GM23338 (cell line): Measurements from ENCODE around the gene TIPRL. TPM values are rescaled to one million over a fixed set of nuclear protein-coding genes. Genes with fewer than 3 reads are reported as not detected.
A peak's percentile ranks its signal among the peaks of the same experiment; 100 is the strongest.

Source experiments
- ATAC-seq: fragments of 200-7000 bp; cut with Tn5 transposase; 3 replicates; pipeline ENCODE4 v1.9.1; 2020
- DNase-seq: peaks from one replicate; pipeline ENCODE4 v3.0.0-alpha.2; 2015; ENCODE audit warnings: low spot score
- H2AFZ ChIP-seq: fragments of 200-600 bp; sonication (generic); 2 replicates; pipeline ENCODE4 v1.8.0; 2016; ENCODE audit warnings: antibody characterized with exemption, mild to moderate bottlenecking, moderate library complexity
- H3F3A ChIP-seq: fragments of 200-600 bp; sonication (generic); replicated peaks from 2 replicates; pipeline ENCODE4 v1.8.0; 2017; ENCODE audit warnings: antibody characterized with exemption, mixed run types, low read depth
- H3K27ac ChIP-seq: fragments of 200-600 bp; sonication (generic); 2 replicates; pipeline ENCODE4 v1.6.1; 2016; ENCODE audit warnings: low read depth
- H3K27me3 ChIP-seq: fragments of 200-600 bp; sonication (generic); 2 replicates; pipeline ENCODE4 v1.8.0; 2016; ENCODE audit warnings: mild to moderate bottlenecking, mixed run types, moderate library complexity; ENCODE audit not compliant: insufficient read depth
- H3K36me3 ChIP-seq: fragments of 200-600 bp; sonication (generic); 2 replicates; pipeline ENCODE4 v1.8.0; 2016; ENCODE audit warnings: mild to moderate bottlenecking; ENCODE audit not compliant: insufficient read depth
- H3K4me1 ChIP-seq: fragments of 200-600 bp; sonication (generic); 2 replicates; pipeline ENCODE4 v1.8.0; 2016; ENCODE audit warnings: mild to moderate bottlenecking, moderate library complexity; ENCODE audit not compliant: insufficient read depth
- H3K4me2 ChIP-seq: fragments of 200-600 bp; sonication (generic); 2 replicates; pipeline ENCODE4 v1.7.1; 2017; ENCODE audit warnings: mixed run types
- H3K4me3 ChIP-seq: fragments of 200-600 bp; sonication (generic); 2 replicates; pipeline ENCODE4 v1.6.1; 2016; ENCODE audit warnings: mixed run types
- H3K79me2 ChIP-seq: fragments of 200-600 bp; sonication (generic); replicated peaks from 2 replicates; pipeline ENCODE4 v1.8.0; 2017; ENCODE audit warnings: mild to moderate bottlenecking; ENCODE audit not compliant: insufficient read depth
- H3K9me2 ChIP-seq: fragments of 200-600 bp; sonication (generic); 2 replicates; pipeline ENCODE4 v1.8.0; 2017; ENCODE audit not compliant: insufficient read depth
- H4K20me1 ChIP-seq: fragments of 200-600 bp; sonication (generic); replicated peaks from 2 replicates; pipeline ENCODE4 v1.8.0; 2017; ENCODE audit warnings: mild to moderate bottlenecking; ENCODE audit not compliant: insufficient read depth
- H3K27ac Mint-ChIP-seq: 2 replicates; pipeline ENCODE4 v1.8.0; 2020; ENCODE audit warnings: inconsistent platforms, mild to moderate bottlenecking, moderate library complexity, mixed read lengths
- H3K27me3 Mint-ChIP-seq: 3 replicates; pipeline ENCODE4 v1.8.0; 2022; ENCODE audit warnings: low read depth, mild to moderate bottlenecking, moderate library complexity, mixed read lengths, inconsistent platforms; ENCODE audit not compliant: insufficient read depth, poor library complexity
- H3K36me3 Mint-ChIP-seq: 3 replicates; pipeline ENCODE4 v1.8.0; 2021; ENCODE audit warnings: low read depth, mild to moderate bottlenecking, inconsistent platforms, moderate library complexity, mixed read lengths
- H3K4me1 Mint-ChIP-seq: 3 replicates; pipeline ENCODE4 v1.8.0; 2020; ENCODE audit warnings: mild to moderate bottlenecking, inconsistent platforms, mixed read lengths
- H3K4me3 Mint-ChIP-seq: 3 replicates; pipeline ENCODE4 v1.8.0; 2021; ENCODE audit warnings: moderate library complexity, mild to moderate bottlenecking, inconsistent platforms, mixed read lengths
- H3K9me3 Mint-ChIP-seq: 3 replicates; pipeline ENCODE4 v1.8.0; 2020; ENCODE audit warnings: moderate library complexity, mild to moderate bottlenecking, inconsistent platforms, mixed read lengths
- CREB1 ChIP-seq: fragments of 250-450 bp; sonication (Bioruptor Pico); IDR thresholded peaks from 2 replicates; pipeline ENCODE4 v1.5.0; 2020; ENCODE audit warnings: low read depth, mild to moderate bottlenecking, moderate library complexity
- EZH2 ChIP-seq: fragments of 200-600 bp; sonication (generic); IDR thresholded peaks from one replicate; pipeline ENCODE4 v1.8.0; 2017; ENCODE audit warnings: antibody characterized with exemption, mild to moderate bottlenecking, low read depth; ENCODE audit not compliant: unreplicated experiment
- EZH2phosphoT487 ChIP-seq: fragments of 200-600 bp; sonication (generic); IDR thresholded peaks from one replicate; pipeline ENCODE4 v1.8.1; 2018; ENCODE audit warnings: antibody characterized with exemption; ENCODE audit not compliant: unreplicated experiment
- JUNB ChIP-seq: IDR thresholded peaks from one replicate; pipeline ENCODE4 v1.6.1; 2016; ENCODE audit warnings: antibody characterized with exemption; ENCODE audit not compliant: unreplicated experiment
- NANOG ChIP-seq: IDR thresholded peaks from 2 replicates; pipeline ENCODE4 v1.6.1; 2016; ENCODE audit warnings: antibody characterized with exemption, borderline replicate concordance
- POLR2AphosphoS5 ChIP-seq: IDR thresholded peaks from 2 replicates; pipeline ENCODE4 v1.6.1; 2016; ENCODE audit warnings: antibody characterized with exemption, low read depth
- STAT1 ChIP-seq: IDR thresholded peaks from one replicate; pipeline ENCODE4 v1.6.1; 2016; ENCODE audit warnings: antibody characterized with exemption; ENCODE audit not compliant: unreplicated experiment
- ZNF114 ChIP-seq: fragments of 250-450 bp; sonication (Bioruptor Pico); IDR thresholded peaks from 2 replicates; pipeline ENCODE4 v1.5.0; 2020; ENCODE audit warnings: mild to moderate bottlenecking, moderate library complexity
- ZNF331 ChIP-seq: fragments of 250-450 bp; sonication (Bioruptor Pico); IDR thresholded peaks from 2 replicates; pipeline ENCODE4 v1.5.0; 2020; ENCODE audit warnings: low read depth, mild to moderate bottlenecking, moderate library complexity
- polyA plus RNA-seq: library from polyadenylated mRNA; unstranded; fragments of >200 nt; fragmentation: Nextera tagmentation; extraction: Ambion mirVana; gene quantifications from 2 replicates; pipeline ENCODE4 v1.2.1, GENCODE V29; 2016
- total RNA-seq: library from RNA; depleted of rRNA; stranded (reverse); fragments of >200 nt; shearing (Covaris generic); gene quantifications from 2 replicates; pipeline ENCODE4 v1.2.3, GENCODE V29; 2014
- TF ChIP-seq, protein P1 (sequence below): IDR thresholded peaks from one replicate; pipeline ENCODE4 v1.6.1; 2018; ENCODE audit warnings: antibody characterized with exemption; ENCODE audit not compliant: unreplicated experiment
- TF ChIP-seq, protein P2 (sequence below): fragments of 250-450 bp; sonication (Bioruptor Pico); IDR thresholded peaks from 2 replicates; pipeline ENCODE4 v1.5.0; 2020; ENCODE audit warnings: mild to moderate bottlenecking, moderate library complexity
- TF ChIP-seq, protein P3 (sequence below), 2 experiments: fragments of 200-600 bp in 1 of 2; sonication (generic) in 1 of 2; conservative IDR thresholded peaks; 2 replicates each; pipeline versions ENCODE4 v1.5.1 to v1.6.1; 2016 to 2017; ENCODE audit warnings: antibody characterized with exemption in 2 of 2, low read depth in 2 of 2, mild to moderate bottlenecking in 2 of 2, moderate library complexity in 1 of 2
- TF ChIP-seq, protein P4 (sequence below): IDR thresholded peaks from 2 replicates; pipeline ENCODE4 v1.6.1; 2016; ENCODE audit warnings: antibody characterized with exemption

Gene TIPRL
- total and polyA plus RNA-seq, 2 experiments from 2014 or later, result 15.9 to 32.0 TPM

DNA sequence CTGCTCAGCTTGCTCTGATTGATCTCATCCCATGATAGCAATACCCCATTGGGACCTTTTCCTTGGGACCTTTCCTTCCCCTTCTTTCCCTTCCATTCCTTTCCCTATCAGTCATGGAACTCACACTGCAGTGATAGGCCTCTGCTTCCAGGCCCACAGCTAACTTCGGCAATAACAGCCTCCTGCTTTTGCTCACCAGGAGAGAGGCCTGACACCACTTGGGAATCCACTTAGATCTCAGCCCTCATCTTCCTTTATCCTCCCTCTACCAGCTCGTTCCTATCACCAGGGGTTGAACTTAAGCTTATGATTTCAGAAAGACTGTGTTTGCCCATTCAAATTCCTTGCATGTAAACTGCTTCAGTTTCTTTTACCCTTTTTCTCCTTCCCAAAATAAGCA is 11.0 kb upstream of the TIPRL start:
- no peak for ATAC-seq
- no peak overlapping the region for H3K27ac Mint-ChIP-seq
- Histone ChIP-seq H3K4me1 (no peaks in the 10 kb centered on the region), H3K27ac (no peak overlapping the region), H3K4me2 (no peak overlapping the region), H3K4me3 (no peak overlapping the region), H3K79me2 (no peaks in the 10 kb centered on the region), H3K9me2 (0 out of 2 replicates have a peak, but pooled peaks cover 3% of the 10 kb centered on the region), H4K20me1 (no peaks in the 10 kb centered on the region), H3K36me3 (no peaks in the 10 kb centered on the region), H2AFZ (0 out of 2 replicates have a peak overlapping the region, but pooled peaks have one; percentile 47), H3K27me3 (no peaks in the 10 kb centered on the region), H3F3A (no peaks in the 10 kb centered on the region)
- TF ChIP-seq ZNF331 (CRISPR knock-in tag) (no peak), EZH2 (no peak), NANOG (no peak), POLR2AphosphoS5 (no peak), CREB1 (CRISPR knock-in tag) (no peak), JUNB (no peak), STAT1 (no peak), EZH2phosphoT487 (no peak), ZNF114 (CRISPR knock-in tag) (no peak)
- TF ChIP-seq, protein P1, sequence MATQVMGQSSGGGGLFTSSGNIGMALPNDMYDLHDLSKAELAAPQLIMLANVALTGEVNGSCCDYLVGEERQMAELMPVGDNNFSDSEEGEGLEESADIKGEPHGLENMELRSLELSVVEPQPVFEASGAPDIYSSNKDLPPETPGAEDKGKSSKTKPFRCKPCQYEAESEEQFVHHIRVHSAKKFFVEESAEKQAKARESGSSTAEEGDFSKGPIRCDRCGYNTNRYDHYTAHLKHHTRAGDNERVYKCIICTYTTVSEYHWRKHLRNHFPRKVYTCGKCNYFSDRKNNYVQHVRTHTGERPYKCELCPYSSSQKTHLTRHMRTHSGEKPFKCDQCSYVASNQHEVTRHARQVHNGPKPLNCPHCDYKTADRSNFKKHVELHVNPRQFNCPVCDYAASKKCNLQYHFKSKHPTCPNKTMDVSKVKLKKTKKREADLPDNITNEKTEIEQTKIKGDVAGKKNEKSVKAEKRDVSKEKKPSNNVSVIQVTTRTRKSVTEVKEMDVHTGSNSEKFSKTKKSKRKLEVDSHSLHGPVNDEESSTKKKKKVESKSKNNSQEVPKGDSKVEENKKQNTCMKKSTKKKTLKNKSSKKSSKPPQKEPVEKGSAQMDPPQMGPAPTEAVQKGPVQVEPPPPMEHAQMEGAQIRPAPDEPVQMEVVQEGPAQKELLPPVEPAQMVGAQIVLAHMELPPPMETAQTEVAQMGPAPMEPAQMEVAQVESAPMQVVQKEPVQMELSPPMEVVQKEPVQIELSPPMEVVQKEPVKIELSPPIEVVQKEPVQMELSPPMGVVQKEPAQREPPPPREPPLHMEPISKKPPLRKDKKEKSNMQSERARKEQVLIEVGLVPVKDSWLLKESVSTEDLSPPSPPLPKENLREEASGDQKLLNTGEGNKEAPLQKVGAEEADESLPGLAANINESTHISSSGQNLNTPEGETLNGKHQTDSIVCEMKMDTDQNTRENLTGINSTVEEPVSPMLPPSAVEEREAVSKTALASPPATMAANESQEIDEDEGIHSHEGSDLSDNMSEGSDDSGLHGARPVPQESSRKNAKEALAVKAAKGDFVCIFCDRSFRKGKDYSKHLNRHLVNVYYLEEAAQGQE, result no peak
- TF ChIP-seq, protein P2, sequence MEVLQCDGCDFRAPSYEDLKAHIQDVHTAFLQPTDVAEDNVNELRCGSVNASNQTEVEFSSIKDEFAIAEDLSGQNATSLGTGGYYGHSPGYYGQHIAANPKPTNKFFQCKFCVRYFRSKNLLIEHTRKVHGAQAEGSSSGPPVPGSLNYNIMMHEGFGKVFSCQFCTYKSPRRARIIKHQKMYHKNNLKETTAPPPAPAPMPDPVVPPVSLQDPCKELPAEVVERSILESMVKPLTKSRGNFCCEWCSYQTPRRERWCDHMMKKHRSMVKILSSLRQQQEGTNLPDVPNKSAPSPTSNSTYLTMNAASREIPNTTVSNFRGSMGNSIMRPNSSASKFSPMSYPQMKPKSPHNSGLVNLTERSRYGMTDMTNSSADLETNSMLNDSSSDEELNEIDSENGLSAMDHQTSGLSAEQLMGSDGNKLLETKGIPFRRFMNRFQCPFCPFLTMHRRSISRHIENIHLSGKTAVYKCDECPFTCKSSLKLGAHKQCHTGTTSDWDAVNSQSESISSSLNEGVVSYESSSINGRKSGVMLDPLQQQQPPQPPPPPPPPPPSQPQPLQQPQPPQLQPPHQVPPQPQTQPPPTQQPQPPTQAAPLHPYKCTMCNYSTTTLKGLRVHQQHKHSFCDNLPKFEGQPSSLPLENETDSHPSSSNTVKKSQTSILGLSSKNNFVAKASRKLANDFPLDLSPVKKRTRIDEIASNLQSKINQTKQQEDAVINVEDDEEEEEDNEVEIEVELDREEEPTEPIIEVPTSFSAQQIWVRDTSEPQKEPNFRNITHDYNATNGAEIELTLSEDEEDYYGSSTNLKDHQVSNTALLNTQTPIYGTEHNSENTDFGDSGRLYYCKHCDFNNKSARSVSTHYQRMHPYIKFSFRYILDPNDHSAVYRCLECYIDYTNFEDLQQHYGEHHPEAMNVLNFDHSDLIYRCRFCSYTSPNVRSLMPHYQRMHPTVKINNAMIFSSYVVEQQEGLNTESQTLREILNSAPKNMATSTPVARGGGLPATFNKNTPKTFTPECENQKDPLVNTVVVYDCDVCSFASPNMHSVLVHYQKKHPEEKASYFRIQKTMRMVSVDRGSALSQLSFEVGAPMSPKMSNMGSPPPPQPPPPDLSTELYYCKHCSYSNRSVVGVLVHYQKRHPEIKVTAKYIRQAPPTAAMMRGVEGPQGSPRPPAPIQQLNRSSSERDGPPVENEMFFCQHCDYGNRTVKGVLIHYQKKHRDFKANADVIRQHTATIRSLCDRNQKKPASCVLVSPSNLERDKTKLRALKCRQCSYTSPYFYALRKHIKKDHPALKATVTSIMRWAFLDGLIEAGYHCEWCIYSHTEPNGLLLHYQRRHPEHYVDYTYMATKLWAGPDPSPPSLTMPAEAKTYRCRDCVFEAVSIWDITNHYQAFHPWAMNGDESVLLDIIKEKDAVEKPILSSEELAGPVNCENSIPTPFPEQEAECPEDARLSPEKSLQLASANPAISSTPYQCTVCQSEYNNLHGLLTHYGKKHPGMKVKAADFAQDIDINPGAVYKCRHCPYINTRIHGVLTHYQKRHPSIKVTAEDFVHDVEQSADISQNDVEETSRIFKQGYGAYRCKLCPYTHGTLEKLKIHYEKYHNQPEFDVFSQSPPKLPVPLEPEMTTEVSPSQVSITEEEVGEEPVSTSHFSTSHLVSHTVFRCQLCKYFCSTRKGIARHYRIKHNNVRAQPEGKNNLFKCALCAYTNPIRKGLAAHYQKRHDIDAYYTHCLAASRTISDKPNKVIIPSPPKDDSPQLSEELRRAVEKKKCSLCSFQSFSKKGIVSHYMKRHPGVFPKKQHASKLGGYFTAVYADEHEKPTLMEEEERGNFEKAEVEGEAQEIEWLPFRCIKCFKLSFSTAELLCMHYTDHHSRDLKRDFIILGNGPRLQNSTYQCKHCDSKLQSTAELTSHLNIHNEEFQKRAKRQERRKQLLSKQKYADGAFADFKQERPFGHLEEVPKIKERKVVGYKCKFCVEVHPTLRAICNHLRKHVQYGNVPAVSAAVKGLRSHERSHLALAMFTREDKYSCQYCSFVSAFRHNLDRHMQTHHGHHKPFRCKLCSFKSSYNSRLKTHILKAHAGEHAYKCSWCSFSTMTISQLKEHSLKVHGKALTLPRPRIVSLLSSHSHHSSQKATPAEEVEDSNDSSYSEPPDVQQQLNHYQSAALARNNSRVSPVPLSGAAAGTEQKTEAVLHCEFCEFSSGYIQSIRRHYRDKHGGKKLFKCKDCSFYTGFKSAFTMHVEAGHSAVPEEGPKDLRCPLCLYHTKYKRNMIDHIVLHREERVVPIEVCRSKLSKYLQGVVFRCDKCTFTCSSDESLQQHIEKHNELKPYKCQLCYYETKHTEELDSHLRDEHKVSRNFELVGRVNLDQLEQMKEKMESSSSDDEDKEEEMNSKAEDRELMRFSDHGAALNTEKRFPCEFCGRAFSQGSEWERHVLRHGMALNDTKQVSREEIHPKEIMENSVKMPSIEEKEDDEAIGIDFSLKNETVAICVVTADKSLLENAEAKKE, result no peak
- TF ChIP-seq, protein P3, sequence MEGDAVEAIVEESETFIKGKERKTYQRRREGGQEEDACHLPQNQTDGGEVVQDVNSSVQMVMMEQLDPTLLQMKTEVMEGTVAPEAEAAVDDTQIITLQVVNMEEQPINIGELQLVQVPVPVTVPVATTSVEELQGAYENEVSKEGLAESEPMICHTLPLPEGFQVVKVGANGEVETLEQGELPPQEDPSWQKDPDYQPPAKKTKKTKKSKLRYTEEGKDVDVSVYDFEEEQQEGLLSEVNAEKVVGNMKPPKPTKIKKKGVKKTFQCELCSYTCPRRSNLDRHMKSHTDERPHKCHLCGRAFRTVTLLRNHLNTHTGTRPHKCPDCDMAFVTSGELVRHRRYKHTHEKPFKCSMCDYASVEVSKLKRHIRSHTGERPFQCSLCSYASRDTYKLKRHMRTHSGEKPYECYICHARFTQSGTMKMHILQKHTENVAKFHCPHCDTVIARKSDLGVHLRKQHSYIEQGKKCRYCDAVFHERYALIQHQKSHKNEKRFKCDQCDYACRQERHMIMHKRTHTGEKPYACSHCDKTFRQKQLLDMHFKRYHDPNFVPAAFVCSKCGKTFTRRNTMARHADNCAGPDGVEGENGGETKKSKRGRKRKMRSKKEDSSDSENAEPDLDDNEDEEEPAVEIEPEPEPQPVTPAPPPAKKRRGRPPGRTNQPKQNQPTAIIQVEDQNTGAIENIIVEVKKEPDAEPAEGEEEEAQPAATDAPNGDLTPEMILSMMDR (conservative IDR thresholded peaks at IDR 0.05; ENCODE audit: low read depth in 2 of 2), result no peak
- TF ChIP-seq, protein P4, sequence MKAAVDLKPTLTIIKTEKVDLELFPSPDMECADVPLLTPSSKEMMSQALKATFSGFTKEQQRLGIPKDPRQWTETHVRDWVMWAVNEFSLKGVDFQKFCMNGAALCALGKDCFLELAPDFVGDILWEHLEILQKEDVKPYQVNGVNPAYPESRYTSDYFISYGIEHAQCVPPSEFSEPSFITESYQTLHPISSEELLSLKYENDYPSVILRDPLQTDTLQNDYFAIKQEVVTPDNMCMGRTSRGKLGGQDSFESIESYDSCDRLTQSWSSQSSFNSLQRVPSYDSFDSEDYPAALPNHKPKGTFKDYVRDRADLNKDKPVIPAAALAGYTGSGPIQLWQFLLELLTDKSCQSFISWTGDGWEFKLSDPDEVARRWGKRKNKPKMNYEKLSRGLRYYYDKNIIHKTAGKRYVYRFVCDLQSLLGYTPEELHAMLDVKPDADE, result no peak
- peaks cover 7% of the 10 kb centered on the region for H3K27me3 Mint-ChIP-seq
- H3K9me3 Mint-ChIP-seq, result no peaks in the 10 kb centered on the region
- no peaks in the 10 kb centered on the region for H3K4me1 Mint-ChIP-seq
- H3K36me3 Mint-ChIP-seq, result no peaks in the 10 kb centered on the region; the same call in 2 of the 3 replicates
- no peak for DNase-seq
- no peak overlapping the region for H3K4me3 Mint-ChIP-seq
